H9 (cell line): ENCODE data around the gene CPSF4L. TPM values are rescaled to one million over a fixed set of nuclear protein-coding genes. Genes with fewer than 3 reads are reported as not detected.
A peak's percentile ranks its signal among the peaks of the same experiment; 100 is the strongest.

Experiments used
- DNase-seq: peaks from one replicate; pipeline ENCODE4 v3.0.0-alpha.2; 2017
- H2AFZ ChIP-seq: one replicate; pipeline ENCODE4 v1.6.1; 2013; ENCODE audit warnings: mild to moderate bottlenecking, low read length, control low read depth, moderate library complexity
- H2AK5ac ChIP-seq: 2 replicates; pipeline ENCODE4 v1.6.1; 2013; ENCODE audit warnings: low read length, control low read depth, mixed read lengths; ENCODE audit not compliant: insufficient read length
- H2BK120ac ChIP-seq: one replicate; pipeline ENCODE4 v1.6.1; 2013; ENCODE audit warnings: low read depth, mild to moderate bottlenecking, low read length, control low read depth, inconsistent platforms; ENCODE audit not compliant: poor library complexity, severe bottlenecking
- H2BK12ac ChIP-seq: 2 replicates; pipeline ENCODE4 v1.6.1; 2013; ENCODE audit warnings: low read length, control low read depth, mixed read lengths, low read depth; ENCODE audit not compliant: insufficient read length
- H2BK15ac ChIP-seq: 2 replicates; pipeline ENCODE4 v1.6.1; 2013; ENCODE audit warnings: low read depth, low read length, control low read depth
- H2BK20ac ChIP-seq: one replicate; pipeline ENCODE4 v1.6.1; 2013; ENCODE audit warnings: low read depth, mild to moderate bottlenecking, low read length, control low read depth, inconsistent platforms; ENCODE audit not compliant: poor library complexity, severe bottlenecking
- H2BK5ac ChIP-seq: 2 replicates; pipeline ENCODE4 v1.6.1; 2013; ENCODE audit warnings: low read length, control low read depth, mixed read lengths; ENCODE audit not compliant: insufficient read length
- H3K14ac ChIP-seq: 2 replicates; pipeline ENCODE4 v1.6.1; 2013; ENCODE audit warnings: low read length, control low read depth; ENCODE audit not compliant: insufficient read depth
- H3K18ac ChIP-seq: 2 replicates; pipeline ENCODE4 v1.6.1; 2013; ENCODE audit warnings: low read depth, mild to moderate bottlenecking, mixed read lengths, low read length, control low read depth; ENCODE audit not compliant: insufficient read length
- H3K23ac ChIP-seq: 2 replicates; pipeline ENCODE4 v1.6.1; 2013; ENCODE audit warnings: low read length, control low read depth, mixed read lengths, low read depth; ENCODE audit not compliant: insufficient read length
- H3K23me2 ChIP-seq: 2 replicates; pipeline ENCODE4 v1.6.1; 2013; ENCODE audit warnings: low read depth, mild to moderate bottlenecking, mixed read lengths, low read length, control low read depth; ENCODE audit not compliant: insufficient read length, poor library complexity, severe bottlenecking
- H3K27ac ChIP-seq: 2 replicates; pipeline ENCODE4 v1.5.1; 2013; ENCODE audit warnings: low read length, control low read depth, mixed read lengths, low read depth; ENCODE audit not compliant: insufficient read length
- H3K27me3 ChIP-seq: 2 replicates; pipeline ENCODE4 v1.6.1; 2013; ENCODE audit warnings: low read length, control low read depth, inconsistent platforms; ENCODE audit not compliant: insufficient read depth
- H3K4ac ChIP-seq: 2 replicates; pipeline ENCODE4 v1.6.1; 2013; ENCODE audit warnings: low read depth, mild to moderate bottlenecking, control low read depth, inconsistent platforms, low read length, moderate library complexity
- H3K4me1 ChIP-seq: 2 replicates; pipeline ENCODE4 v1.6.1; 2013; ENCODE audit warnings: low read length, control low read depth, inconsistent platforms; ENCODE audit not compliant: insufficient read depth
- H3K4me2 ChIP-seq: 2 replicates; pipeline ENCODE4 v1.6.1; 2013; ENCODE audit warnings: low read length, control low read depth, mixed read lengths; ENCODE audit not compliant: insufficient read length, insufficient read depth
- H3K56ac ChIP-seq: 2 replicates; pipeline ENCODE4 v1.6.1; 2013; ENCODE audit warnings: low read depth, mild to moderate bottlenecking, mixed read lengths, low read length, control low read depth; ENCODE audit not compliant: insufficient read length
- H3K79me1 ChIP-seq: 2 replicates; pipeline ENCODE4 v1.6.1; 2013; ENCODE audit warnings: low read depth, mild to moderate bottlenecking, moderate library complexity, low read length, control low read depth, inconsistent platforms; ENCODE audit not compliant: insufficient read depth, poor library complexity, severe bottlenecking
- H3K79me2 ChIP-seq: 2 replicates; pipeline ENCODE4 v1.6.1; 2013; ENCODE audit warnings: low read length, control low read depth, inconsistent platforms; ENCODE audit not compliant: insufficient read depth
- H3K9ac ChIP-seq: 2 replicates; pipeline ENCODE4 v1.6.1; 2013; ENCODE audit warnings: low read length, control low read depth, mixed read lengths; ENCODE audit not compliant: insufficient read length; ENCODE audit errors: extremely low read depth
- H3K9me3 ChIP-seq: one replicate; pipeline ENCODE4 v1.6.1; 2013; ENCODE audit warnings: low read depth, low read length, inconsistent platforms; ENCODE audit not compliant: control insufficient read depth
- H3T11ph ChIP-seq: one replicate; pipeline ENCODE4 v1.6.1; 2013; ENCODE audit warnings: mild to moderate bottlenecking, low read length, control low read depth, inconsistent platforms
- H4K20me1 ChIP-seq: one replicate; pipeline ENCODE4 v1.6.1; 2013; ENCODE audit not compliant: control insufficient read depth, insufficient read length, insufficient read depth
- H4K5ac ChIP-seq: 2 replicates; pipeline ENCODE4 v1.6.1; 2013; ENCODE audit warnings: low read depth, mild to moderate bottlenecking, mixed read lengths, low read length, control low read depth; ENCODE audit not compliant: insufficient read length
- H4K8ac ChIP-seq: replicated peaks from 2 replicates; pipeline ENCODE4 v1.6.1; 2013; ENCODE audit warnings: low read length, control low read depth, mixed read lengths, low read depth; ENCODE audit not compliant: insufficient read length
- H4K91ac ChIP-seq: 2 replicates; pipeline ENCODE4 v1.6.1; 2013; ENCODE audit warnings: low read depth, mild to moderate bottlenecking, moderate library complexity, mixed read lengths, low read length, control low read depth; ENCODE audit not compliant: insufficient read length
- H3K27ac Mint-ChIP-seq, 3 experiments: 2 replicates in 2 of 3; 3 replicates in 1 of 3; pipeline ENCODE4 v1.8.0; 2020 to 2021; ENCODE audit warnings: mixed read lengths in 3 of 3, mild to moderate bottlenecking in 1 of 3, moderate library complexity in 1 of 3
- H3K27me3 Mint-ChIP-seq: 2 replicates; pipeline ENCODE4 v1.8.0; 2021; ENCODE audit warnings: low read depth, mild to moderate bottlenecking, moderate library complexity, mixed read lengths
- H3K36me3 Mint-ChIP-seq, 3 experiments: 2 replicates in 2 of 3; 3 replicates in 1 of 3; pipeline ENCODE4 v1.8.0; 2020 to 2021; ENCODE audit warnings: low read depth in 3 of 3, mixed read lengths in 3 of 3; ENCODE audit not compliant: insufficient read depth in 1 of 3
- H3K4me1 Mint-ChIP-seq, 2 experiments: 2 replicates each; pipeline ENCODE4 v1.8.0; 2020; ENCODE audit warnings: mixed read lengths in 2 of 2
- H3K4me3 Mint-ChIP-seq, 2 experiments: 2 replicates in 1 of 2; 3 replicates in 1 of 2; pipeline ENCODE4 v1.8.0; 2020 to 2021; ENCODE audit warnings: mild to moderate bottlenecking in 2 of 2, mixed read lengths in 2 of 2, moderate library complexity in 1 of 2
- H3K9me3 Mint-ChIP-seq, 2 experiments: 2 replicates in 1 of 2; 3 replicates in 1 of 2; pipeline ENCODE4 v1.8.0; 2020; ENCODE audit warnings: mild to moderate bottlenecking in 2 of 2, mixed read lengths in 2 of 2, moderate library complexity in 1 of 2
- CTCF ChIP-seq: fragments of 200-600 bp; sonication (generic); conservative IDR thresholded peaks from 3 replicates; pipeline ENCODE4 v1.8.0; 2021; ENCODE audit warnings: antibody characterized with exemption, mild to moderate bottlenecking
- WGBS: extraction: QIAGEN DNeasy Blood & Tissue Kit; methylation state at CpG from one replicate; pipeline ENCODE4 v1.1.7; 2013; ENCODE audit warnings: missing lambda C conversion rate, low lambda C conversion rate, mixed read lengths; ENCODE audit not compliant: insufficient read length; ENCODE audit errors: extremely low coverage; 5-methylcytosine and 5-hydroxymethylcytosine counted together
- total RNA-seq: library from RNA; stranded (reverse); gene quantifications from 2 replicates; pipeline ENCODE4 v1.2.1, GENCODE V29; 2021

CPSF4L gene
- total RNA-seq, 1 experiment from 2014 or later, result not detected

DNA sequence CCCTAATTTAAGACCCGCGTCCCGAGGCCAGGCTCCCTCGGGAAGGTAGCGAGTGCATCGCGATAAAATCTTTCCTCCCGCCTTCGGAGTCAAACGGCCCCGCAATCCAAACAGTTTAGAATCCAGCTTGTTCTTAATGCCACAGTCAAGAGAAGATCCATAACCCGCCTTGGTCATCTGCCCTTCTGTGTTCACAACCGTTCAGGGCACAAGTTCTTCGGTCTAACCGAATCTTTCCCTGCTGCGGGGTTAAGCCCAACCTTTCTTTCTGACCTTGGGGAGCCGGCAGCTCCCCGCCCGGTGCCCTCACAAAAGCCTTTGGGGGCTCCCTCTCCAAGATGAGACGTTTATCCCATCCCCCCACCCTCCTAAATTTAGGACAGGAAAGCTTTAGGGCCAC, 30.3 kb downstream of the CPSF4L start:
- Histone ChIP-seq H3K14ac (no peak overlapping the region), H3K27me3 (no peaks in the 10 kb centered on the region), H3K23ac (no peak overlapping the region), H3K27ac (no peak overlapping the region), H3K18ac (no peak overlapping the region), H3K79me2 (peaks cover 36% of the 10 kb centered on the region), H3K4me2 (peak overlapping the region; percentile 70), H3K4ac (no peak overlapping the region), H3K9ac (peak overlapping the region; percentile 73), H3K9me3 (no peaks in the 10 kb centered on the region), H2BK5ac (no peak overlapping the region), H3K23me2 (peaks cover 12% of the 10 kb centered on the region), H4K20me1 (no peaks in the 10 kb centered on the region), H2BK15ac (no peak overlapping the region), H2BK12ac (no peak overlapping the region), H4K5ac (no peak overlapping the region), H2BK20ac (no peak overlapping the region), H4K8ac (no peak overlapping the region), H3K56ac (no peak overlapping the region), H2AK5ac (no peak overlapping the region), H3K79me1 (no peaks in the 10 kb centered on the region), H4K91ac (no peak overlapping the region), H2AFZ (no peak overlapping the region), H2BK120ac (no peak overlapping the region), H3K4me1 (peaks cover 6% of the 10 kb centered on the region; the same call in 1 of the 2 replicates), H3T11ph (no peak overlapping the region)
- H3K4me1 Mint-ChIP-seq, result peaks cover 40 to 44% of the 10 kb centered on the region in 2 experiments
- peaks cover 7 to 26% (median 24%) of the 10 kb centered on the region in 3 experiments; a peak in 6 of 7 replicates for H3K36me3 Mint-ChIP-seq
- peak overlapping the region; percentile 87 to 98 for H3K4me3 Mint-ChIP-seq
- TF ChIP-seq CTCF, result no peak
- no CpG with 5 or more reads among the region's 20 CpGs for WGBS
- no peaks in the 10 kb centered on the region; a peak in 1 of 5 replicates for H3K9me3 Mint-ChIP-seq
- no peak for DNase-seq
- no peaks in the 10 kb centered on the region for H3K27me3 Mint-ChIP-seq
- H3K27ac Mint-ChIP-seq, result peak overlapping the region; percentile 71 to 92 (median 84)
